NCI-H2107 (cell line): Measurements from ENCODE around the gene SPATA31E1.

ENCODE experiments used
- DNase-seq: peaks from one replicate; lab custom pipeline; 2025; lab: John Stamatoyannopoulos, UW

The SPATA31E1 gene

DNA sequence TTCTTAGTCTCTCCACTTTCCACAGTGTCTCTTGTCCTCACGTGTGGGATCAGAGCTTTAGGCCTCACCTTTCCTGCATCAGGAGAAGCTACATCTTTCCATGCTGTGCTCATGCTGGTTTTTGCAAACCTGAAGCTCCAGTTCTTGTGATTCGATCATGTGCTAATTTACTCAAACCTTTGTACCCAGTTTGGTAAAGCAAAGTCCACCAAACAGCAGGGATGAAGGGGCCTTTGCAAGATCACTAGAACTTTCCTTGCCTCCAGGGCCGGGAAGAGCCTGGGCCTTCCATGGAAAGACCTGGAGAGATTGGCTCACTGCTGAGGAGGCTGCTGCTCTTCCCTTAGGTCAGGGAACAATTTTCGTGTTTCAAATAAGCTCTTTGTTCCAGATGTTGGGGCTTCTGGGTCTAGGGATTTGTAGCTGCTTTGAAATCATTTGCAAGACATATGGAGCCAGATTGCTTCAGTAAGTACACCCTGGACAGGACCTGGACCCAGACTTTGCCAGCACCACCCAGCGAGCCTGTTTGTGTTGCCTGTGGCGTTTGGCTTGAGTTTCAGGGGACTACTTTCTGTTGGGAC lies 18.7 kb upstream of the SPATA31E1 start:
- no peak for DNase-seq

DNA sequence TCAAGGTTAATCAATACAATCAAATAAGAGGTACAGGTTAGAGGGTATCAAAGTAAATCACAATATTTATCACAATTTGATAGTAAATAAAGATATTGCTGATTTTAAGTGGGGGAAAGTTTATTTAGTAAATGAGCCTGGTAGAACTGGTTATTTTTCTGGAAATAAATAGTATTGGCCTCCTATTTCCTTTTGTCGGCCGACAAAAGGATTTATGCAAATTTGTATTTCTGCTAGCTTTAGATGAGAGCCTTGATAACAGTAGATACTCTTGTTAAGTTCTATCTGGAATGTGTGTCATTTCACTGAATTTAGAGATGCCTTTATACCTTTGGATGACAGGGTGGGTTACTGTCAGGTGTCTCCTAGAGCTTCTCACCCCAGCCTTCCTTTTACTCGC lies 17.8 kb upstream of the SPATA31E1 start:
- no peak for DNase-seq

DNA sequence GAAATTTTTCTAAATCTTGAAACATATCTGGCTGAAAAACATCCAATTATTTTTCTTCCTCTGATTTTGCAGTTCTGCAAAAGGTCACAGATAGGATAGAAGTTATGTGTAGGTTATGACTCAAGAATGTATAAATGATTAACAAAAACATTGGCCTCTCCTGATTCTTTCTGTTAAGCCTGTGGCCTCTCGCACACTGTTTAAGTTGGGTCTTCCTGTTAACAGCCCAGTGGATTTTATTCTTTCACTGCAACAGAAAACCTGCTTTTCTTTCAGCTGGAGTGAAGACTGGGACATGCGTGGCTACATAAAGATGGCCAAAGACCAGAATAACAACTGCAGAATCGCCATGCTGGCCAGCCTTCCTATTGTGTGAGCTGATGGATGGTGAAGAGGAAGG lies 17.1 kb upstream of the SPATA31E1 start:
- DNase-seq: no peak

DNA sequence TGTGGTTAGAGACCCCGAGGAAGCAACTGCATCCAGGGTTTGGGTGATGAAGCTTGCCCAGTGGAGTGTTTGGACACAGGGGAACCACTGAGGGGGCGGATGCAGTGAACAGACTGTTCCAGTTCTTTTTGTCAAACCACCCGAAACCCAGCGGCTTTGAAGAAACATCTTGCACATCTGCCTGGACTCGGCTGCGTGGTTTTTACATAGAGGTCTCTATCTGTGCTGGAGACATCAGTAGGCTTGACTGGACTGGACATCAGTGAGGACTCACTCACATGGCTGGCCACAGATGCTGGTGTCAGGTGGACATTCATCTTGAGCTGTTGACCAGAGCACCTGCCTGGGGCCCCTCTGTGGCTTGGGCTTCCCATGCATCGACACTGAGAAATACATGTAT lies 15.3 kb upstream of the SPATA31E1 start:
- DNase-seq: no peak

DNA sequence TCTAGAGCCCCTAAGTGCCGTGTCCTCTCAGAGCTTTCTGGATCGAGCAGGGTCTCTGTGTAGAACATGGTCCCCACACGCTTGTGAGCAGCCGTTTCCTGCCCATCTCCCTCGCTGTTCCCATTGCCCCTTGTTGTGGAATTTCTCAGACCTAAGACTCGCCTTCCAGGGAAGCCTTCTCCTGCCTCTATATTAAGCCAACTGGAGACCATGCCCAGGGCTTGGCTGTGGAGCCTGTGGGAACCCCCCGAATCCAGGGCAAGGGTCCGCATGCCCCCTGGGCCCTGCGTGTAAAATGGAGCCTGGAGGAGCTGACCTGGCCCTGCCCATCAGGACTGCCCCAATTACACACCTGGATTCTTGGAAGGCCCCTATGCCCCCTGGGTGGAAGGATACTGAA lies 14.5 kb upstream of the SPATA31E1 start:
- no peak for DNase-seq

DNA sequence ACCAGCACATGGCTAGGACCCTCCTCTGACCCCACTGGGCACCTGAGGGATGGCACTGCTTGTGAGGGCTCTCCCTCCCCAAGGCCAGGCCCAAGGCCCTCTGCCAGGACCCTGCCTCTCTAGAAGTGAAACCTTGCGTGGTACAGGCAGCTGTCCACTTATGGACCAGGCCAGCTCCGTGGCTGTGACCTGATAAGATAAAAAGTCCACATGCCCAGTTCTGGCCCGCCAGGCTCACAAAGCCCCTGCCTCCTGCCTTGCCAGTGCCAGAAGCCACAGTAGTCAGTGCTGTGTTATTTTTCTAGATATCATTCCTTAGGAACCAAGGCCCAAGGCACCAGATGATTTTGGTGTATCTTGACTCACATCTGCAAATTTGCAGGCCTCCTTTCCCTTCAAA lies 14.0 kb upstream of the SPATA31E1 start:
- no peak for DNase-seq

DNA sequence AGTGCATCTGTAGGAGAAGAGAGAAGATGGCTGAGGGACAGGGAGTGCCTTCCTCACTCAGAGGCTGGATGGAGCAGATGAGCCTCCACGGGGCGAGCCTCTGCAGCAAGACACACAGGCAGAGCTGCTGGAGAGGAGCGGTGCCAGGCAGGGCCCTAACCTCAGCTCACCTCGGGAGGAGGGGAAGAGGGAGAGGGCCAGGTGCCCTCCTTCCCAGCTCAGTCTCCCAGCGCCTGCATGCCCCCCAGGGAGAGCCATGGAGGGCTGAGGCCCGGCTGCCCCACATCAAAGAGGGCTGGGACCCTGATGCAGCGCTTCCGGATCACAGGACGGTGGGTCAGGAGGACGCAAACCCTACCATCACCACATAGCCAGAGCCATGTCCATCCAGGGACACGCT lies 13.6 kb upstream of the SPATA31E1 start:
- DNase-seq: no peak

DNA sequence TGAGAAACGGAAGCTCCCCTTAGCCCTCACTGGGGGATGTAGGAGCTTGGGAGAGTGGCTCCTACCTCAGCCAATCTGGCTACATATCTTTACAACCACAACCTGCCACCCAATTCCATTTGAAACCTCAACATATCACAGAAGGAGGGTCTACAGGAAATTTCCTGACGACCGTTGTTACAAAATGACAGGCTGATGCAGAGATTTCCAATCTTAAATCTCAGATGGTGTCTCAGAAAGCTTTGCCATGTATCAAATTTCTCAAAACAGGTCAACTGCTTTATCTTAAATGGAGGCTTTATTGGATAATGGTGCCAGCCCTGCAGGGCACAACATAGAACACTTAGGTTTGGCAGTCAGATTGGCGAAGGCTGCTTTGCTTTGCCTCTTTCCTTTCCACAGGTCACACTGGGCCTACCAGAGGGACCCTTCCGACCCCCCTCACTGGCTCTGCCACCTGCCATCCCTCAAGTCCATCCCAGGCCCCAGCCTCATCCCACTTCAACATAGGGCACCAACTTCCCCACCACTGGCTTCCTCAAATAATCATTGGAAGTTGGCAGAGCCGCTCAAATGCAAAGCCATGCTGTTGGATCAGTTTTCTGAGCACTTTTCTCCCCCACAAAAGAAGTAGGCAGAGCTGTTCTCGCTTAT lies 11.1 kb upstream of the SPATA31E1 start:
- no peak for DNase-seq

DNA sequence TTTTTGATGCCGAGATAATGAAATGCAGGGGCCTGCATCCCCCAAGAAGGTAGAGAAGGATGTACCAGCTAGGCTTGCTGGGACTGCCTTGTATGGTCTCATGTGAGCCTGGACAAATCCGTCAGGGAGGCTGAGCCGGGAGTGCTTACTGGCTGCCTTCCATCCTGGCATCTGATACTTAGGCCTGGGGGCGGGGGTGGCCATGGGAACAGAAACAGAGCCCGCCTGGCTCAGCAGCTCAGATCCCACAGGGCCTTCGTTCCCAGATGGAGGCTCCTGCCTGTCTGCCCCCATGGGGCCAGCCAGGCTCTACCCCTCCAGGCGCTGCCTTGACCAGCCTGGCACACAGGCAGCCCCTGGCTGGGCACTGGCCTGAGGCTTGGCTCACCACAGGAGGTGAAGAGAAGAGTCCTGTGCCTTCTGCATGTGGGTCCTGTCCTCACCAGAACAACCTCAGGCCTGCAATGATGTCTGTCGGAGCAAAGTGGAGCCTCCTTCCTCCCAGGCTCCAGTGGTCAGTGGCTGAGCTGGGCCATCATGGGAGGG lies 10.5 kb upstream of the SPATA31E1 start:
- DNase-seq: no peak

DNA sequence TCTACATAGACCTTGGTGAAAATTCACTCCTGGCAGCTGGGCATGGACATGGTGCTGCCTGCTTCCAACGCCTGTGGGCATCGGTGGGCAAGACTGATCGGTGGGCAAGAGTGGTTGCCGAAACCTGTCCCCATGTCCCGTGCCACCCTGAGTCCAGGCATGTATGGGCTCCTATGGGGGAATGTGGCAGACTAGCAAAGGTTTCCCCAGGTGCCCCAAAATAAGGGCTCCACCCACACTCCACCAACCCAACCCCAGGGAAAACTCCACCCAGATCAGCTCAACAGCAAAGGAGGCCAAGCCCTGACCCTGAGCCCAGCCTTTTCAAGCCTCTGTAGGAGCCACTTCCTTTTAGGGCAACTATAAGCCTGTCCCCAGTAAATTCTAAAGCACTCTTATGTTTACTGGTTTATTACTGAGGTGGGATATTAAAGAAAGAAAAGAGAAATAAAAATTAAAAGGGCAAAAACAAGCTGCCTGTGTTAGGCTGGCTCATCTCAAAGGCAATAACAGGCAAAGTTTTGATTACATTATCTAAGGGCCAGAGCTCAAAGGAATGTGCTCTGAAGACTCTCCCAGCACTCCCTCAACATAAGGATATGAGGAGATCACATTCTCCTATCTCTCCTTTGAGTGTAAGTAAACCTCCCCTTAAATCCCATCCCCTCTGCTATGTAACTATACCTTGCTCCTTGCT lies 8.9 kb upstream of the SPATA31E1 start:
- DNase-seq: no peak

DNA sequence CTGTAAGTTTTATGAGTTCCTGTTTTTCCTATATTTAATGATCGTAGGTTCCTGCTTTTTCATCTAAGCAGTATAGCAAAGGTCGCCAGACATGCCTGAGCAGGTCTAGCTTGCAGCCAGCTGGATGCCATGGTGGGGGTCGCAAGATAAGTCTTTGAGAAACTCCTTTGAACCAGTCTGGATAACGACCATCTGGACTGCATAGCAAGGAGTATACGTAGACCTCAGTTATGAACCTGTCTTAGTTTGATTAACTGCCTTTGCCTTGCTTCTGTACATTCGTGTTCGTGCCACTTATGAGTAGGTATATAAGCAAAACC lies 8.4 kb upstream of the SPATA31E1 start:
- no peak for DNase-seq

DNA sequence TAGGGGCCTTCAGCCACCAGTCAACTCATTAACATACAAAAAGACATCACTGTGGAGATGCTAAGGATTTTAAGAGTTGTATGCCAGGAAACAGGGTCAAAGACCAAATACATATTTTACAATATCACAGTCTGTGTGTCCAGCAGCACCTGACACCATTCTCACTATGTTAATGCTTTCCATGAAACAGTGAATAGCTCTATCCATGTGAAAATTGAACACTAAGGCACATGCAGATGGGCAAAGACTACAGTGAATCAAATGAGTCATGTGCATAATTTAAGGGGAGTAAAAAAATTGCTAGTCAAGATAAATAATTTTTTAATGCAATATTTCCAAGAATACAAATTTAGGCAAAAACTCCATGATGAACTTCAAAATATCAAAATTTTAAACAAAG lies 7.6 kb upstream of the SPATA31E1 start:
- DNase-seq: no peak

DNA sequence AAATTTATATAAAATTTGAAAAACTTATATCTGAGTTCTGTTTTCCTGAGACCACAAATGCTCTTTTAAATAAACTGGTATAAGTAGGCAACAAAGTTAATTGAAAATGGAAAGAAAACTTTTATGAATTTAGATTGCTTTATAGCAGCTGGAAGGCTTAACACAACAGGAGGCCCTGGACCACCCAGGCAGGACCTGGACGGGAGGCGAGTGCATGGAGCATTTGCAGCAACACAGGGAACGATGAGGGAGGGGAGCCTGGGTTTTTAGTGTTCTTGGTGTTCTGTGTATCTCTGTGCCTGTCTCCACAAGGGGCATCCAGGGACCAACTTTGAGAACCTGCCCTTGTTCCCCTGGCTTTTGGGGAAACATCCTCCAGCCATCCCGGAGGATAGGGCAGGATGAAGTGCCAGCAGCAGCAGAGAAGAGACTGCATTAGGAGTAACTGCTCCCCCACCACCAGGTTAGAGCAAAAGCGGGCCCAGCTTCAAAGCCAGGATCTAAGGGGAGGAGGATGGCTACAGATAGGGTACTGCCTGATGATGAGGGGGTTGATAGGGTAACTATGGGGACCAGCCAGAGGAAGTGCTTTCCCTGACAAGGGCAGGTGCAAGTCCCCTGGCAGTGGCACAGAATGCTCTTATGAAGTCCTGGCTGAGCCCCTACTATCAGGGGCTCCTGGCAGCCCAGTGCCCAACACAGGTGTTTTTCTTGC lies 6.7 kb upstream of the SPATA31E1 start:
- no peak for DNase-seq

DNA sequence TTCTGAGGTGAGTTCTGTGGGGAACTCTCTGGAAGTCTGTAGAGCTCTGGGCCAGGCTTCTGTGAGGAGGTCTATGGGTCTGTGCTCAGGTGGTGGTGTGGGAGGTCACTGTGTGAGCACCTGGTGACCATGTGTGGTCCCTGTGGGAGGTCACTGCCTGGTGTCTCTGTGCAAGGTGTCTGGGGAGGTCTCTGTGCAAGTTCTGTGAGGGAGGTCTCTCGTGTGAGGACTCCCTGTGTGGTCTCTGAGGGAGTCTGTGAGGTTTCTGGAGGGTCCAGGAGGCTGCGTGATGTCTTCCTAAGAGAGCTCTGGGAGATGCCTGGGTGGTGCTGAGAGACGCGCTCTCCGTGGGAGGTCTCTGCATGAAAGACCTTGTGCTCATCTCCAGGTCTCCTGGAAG lies 6.0 kb upstream of the SPATA31E1 start:
- no peak for DNase-seq

DNA sequence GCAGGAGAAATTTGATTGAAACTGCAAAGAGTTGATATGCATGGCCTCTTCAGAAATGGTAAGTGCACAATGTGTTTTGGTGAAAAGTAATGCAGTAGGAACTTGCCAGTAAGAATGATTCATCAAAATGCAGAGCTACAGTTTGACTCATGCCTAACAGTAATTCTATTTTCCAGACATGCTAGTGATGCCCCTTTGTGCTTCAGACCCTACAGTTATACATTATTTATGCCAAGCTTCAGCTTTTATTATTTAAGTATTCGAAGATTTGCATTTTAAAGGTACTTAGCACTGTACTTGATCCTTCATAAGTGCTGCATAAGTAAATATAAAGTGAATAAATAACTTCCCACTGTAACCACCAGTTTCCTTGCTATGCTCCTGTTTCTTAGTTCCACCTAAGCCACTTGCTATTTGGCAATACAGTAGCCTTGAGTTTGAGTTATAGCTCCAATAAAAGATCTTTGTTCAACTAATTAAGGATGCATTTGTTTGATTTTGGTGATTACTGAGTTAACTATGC lies 3.6 kb upstream of the SPATA31E1 start:
- no peak for DNase-seq

DNA sequence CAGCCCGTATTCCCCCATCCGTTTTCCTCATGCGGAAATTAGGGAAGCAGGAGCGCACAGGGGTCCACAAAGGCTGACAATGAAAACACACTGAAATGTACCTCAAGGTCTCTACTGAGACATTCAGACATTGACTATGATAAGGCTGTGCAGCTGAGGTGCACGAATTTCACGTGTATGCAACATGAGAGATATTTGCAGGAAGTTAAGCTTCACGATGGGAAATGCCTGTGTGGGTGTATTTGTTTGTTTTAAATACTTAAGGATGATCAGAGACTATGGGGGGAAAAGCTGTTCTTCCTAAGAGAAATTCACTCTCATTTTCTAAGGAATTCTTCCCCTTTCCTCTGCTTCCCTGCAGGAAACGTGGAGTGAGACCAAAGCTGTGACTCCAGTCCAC lies 2.6 kb upstream of the SPATA31E1 start:
- no peak for DNase-seq

DNA sequence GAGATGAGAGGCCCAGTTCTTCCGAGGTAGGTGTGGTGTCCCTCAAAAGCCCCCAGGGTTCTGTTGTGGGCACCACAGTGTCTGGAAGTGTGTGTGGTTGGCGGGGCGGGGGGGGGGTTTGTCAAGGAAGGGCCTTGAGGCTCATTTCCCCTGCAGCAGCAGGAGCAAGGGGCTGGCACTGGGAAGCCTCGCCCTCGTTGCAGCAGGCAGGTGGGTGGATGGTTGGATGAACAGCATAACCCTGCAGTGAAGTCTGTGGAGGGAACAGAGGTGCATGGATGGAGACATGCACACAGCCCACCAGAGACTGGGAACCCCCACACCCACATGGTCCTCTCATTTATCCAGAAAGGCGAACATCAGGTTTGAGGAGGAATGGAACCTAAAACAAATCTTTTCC lies 2.0 kb upstream of the SPATA31E1 start:
- DNase-seq: no peak

DNA sequence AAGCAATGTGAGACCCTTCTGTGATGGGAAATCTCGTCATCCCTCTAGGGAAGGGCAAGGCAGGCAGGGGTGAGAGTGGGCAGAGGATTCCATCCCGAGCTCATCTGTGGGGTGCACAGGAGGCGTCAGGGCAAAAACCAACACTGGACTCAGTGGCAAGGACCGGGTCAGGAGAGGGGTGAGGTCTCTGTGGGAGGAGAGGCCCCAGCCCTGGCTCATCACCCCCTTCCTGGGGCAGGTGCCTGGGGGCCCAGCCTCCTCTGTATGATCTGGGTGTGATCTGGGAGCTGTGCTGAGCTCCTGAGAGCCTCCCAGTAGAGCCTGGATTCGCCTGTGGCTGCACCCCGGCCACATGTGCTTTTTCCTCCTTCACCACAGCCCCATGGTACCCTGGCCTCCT lies 597 bp downstream of the SPATA31E1 start:
- DNase-seq: no peak

DNA sequence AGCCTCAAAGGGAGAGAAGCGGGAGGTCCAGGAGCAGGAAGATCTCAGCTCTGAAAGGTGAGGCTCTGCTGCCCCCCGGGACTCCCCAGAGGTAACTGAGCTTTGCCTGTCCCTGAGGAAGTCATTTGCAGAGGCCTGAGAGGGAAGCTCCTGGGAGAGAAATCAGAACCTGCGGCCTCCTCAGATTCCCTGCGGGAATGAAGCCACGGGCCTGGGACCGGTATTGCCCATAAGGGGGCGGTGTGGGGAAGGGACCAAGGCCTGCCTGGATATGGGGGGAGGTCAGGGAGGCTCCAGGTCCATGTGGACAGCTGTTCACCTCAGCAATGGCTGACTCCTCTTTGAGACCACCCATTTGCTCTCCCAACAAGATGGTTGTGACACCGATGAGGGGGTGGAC lies 1.3 kb downstream of the SPATA31E1 start:
- no peak for DNase-seq

DNA sequence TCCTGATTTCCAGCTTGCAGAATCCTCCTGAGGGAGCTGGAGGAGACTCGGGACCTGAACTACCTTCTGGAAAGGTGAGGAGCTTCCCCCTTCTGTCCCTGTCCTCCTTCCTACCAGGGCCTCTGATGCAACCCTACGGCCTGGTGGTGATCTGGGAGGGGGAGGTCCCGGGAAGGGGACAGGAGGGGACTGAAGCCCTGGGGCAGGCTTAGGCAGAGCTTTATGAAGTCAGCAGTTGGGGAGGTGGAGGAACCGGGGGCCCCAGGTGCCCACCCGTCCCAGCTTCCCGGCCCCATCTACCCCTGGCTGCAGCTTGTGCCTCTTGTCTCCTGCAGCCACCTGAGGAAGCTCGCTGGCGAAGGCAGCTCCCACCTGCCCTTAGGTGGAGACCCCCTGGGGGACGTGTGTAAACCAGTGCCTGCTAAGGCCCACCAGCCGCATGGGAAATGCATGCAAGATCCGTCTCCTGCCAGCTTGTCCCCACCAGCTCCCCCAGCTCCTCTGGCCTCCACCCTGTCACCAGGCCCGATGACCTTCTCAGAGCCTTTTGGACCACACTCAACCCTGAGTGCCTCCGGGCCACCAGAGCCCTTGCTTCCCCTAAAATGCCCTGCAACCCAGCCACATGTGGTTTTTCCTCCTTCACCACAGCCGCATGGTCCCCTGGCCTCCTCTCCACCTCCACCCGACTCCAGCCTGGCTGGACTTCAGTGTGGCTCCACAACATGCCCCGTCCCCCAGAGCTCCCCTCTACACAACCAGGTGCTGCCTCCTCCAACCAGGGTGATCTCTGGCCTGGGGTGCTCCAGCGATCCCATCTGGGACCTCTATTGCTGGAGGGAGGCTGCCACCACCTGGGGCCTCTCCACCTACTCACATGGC lies 2.1 kb downstream of the SPATA31E1 start:
- DNase-seq: no peak

DNA sequence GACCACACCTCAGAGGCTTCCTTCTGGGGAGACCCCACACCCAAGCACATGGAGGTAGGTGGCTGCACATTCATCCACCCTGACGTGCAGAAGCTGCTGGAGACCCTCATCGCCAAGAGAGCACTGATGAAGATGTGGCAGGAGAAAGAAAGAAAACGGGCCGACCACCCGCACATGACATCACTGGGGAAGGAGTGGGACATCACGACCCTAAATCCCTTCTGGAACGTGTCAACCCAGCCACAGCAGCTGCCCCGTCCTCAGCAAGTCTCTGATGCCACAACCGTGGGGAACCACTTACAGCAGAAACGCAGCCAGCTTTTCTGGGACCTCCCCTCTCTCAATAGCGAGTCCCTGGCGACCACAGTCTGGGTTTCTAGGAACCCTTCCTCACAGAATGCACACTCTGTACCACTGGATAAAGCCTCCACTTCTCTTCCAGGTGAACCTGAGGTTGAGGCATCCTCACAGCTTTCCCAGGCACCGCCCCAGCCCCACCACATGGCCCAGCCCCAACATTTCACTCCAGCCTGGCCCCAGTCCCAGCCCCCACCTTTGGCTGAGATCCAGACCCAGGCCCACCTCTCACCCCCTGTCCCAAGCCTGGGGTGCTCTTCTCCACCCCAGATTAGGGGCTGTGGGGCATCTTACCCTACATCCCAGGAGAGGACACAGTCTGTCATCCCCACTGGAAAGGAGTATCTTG lies 3.0 kb downstream of the SPATA31E1 start:
- DNase-seq: no peak
